Keratinocyte (primary cell): ENCODE results near the gene KIF21B. TPM values are rescaled to one million over a fixed set of nuclear protein-coding genes. Genes with fewer than 3 reads are reported as not detected.
A peak's percentile ranks its signal among the peaks of the same experiment; 100 is the strongest.

Experiments
- DNase-seq: peaks from one replicate; pipeline ENCODE4 v3.0.0-alpha.2; 2011; ENCODE audit warnings: low read depth, missing footprints, low spot score
- FAIRE-seq: peaks from 2 replicates; lab custom pipeline; 2011; peaks lifted over from hg19 to GRCh38; lab: Jason Lieb, UNC
- H2AFZ ChIP-seq: 2 replicates; pipeline ENCODE4 v1.6.0; 2012; ENCODE audit warnings: low read length, control low read depth, inconsistent platforms; ENCODE audit not compliant: control insufficient read depth
- H3K27ac ChIP-seq: 2 replicates; pipeline ENCODE4 v1.5.1; 2011; ENCODE audit warnings: low read length; ENCODE audit not compliant: control insufficient read depth, insufficient read depth
- H3K27me3 ChIP-seq: 3 replicates; pipeline ENCODE4 v1.6.0; 2011; ENCODE audit warnings: low read length; ENCODE audit not compliant: control insufficient read depth, insufficient read depth; ENCODE audit errors: extremely low read depth
- H3K36me3 ChIP-seq, 2 experiments: 2 replicates in 1 of 2; 3 replicates in 1 of 2; pipeline ENCODE4 v1.5.1; 2011; ENCODE audit warnings: low read length in 2 of 2, mild to moderate bottlenecking in 1 of 2; ENCODE audit not compliant: control insufficient read depth in 2 of 2, insufficient read depth in 2 of 2; ENCODE audit errors: extremely low read depth in 1 of 2
- H3K4me1 ChIP-seq: 3 replicates; pipeline ENCODE4 v1.5.1; 2011; ENCODE audit warnings: low read length; ENCODE audit not compliant: control insufficient read depth, insufficient read depth; ENCODE audit errors: extremely low read depth
- H3K4me2 ChIP-seq: 3 replicates; pipeline ENCODE4 v1.6.0; 2011; ENCODE audit warnings: low read depth, low read length; ENCODE audit not compliant: control insufficient read depth, insufficient read depth; ENCODE audit errors: extremely low read depth
- H3K4me3 ChIP-seq, 3 experiments: fragments of 200-600 bp in 1 of 3; sonication (generic) in 1 of 3; 2 replicates in 2 of 3; 3 replicates in 1 of 3; pipeline ENCODE4 v1.5.1; 2011 to 2016; ENCODE audit warnings: low read length in 3 of 3, mild to moderate bottlenecking in 3 of 3, control low read depth in 2 of 3, inconsistent platforms in 1 of 3, low read depth in 1 of 3, mixed read lengths in 1 of 3, mixed run types in 1 of 3, moderate library complexity in 1 of 3; ENCODE audit not compliant: control insufficient read depth in 2 of 3, insufficient read depth in 2 of 3; ENCODE audit errors: extremely low read depth in 1 of 3
- H3K79me2 ChIP-seq: 2 replicates; pipeline ENCODE4 v1.6.0; 2012; ENCODE audit warnings: low read length; ENCODE audit not compliant: control insufficient read depth, insufficient read depth
- H3K9ac ChIP-seq: 3 replicates; pipeline ENCODE4 v1.6.0; 2011; ENCODE audit warnings: low read length; ENCODE audit not compliant: control insufficient read depth, insufficient read depth; ENCODE audit errors: extremely low read depth
- H3K9me1 ChIP-seq: 3 replicates; pipeline ENCODE4 v1.6.0; 2011; ENCODE audit warnings: low read length; ENCODE audit not compliant: control insufficient read depth, insufficient read depth; ENCODE audit errors: extremely low read depth
- H3K9me3 ChIP-seq: 2 replicates; pipeline ENCODE4 v1.5.1; 2012; ENCODE audit warnings: low read depth, low read length; ENCODE audit not compliant: control insufficient read depth
- H4K20me1 ChIP-seq: 3 replicates; pipeline ENCODE4 v1.6.0; 2011; ENCODE audit warnings: low read length; ENCODE audit not compliant: control insufficient read depth, insufficient read depth; ENCODE audit errors: extremely low read depth
- EZH2 ChIP-seq: IDR thresholded peaks from one replicate; pipeline ENCODE4 v1.6.1; 2012; ENCODE audit warnings: inconsistent platforms, mild to moderate bottlenecking, low read length, moderate library complexity
- dilution Hi-C: fragments of 300-500 bp; cut with MboI; formaldehyde crosslinking; loops from one replicate; pipeline ENCODE4 v1.7.0; 2020; ENCODE audit warnings: low sequenced_read_pairs; ENCODE audit not compliant: extremely low pct_ligation_motif_present
- polyA plus RNA-seq, 5 experiments: library from polyadenylated mRNA; depleted of rRNA in 3 of 5; stranded (reverse) in 3 of 5; stranded (forward) in 1 of 5; unstranded in 1 of 5; fragments of >200 nt; gene quantifications; 1 replicate in 1 of 5; 2 replicates in 3 of 5; 3 replicates in 1 of 5; pipeline versions ENCODE4 v1.2.1 to v1.2.3, GENCODE V29; 2011 to 2012; ENCODE audit warnings: missing spikeins in 2 of 5, low read depth in 1 of 5, low replicate concordance in 1 of 5
- TF ChIP-seq, protein P1 (sequence below), 3 experiments: IDR thresholded peaks in 1 of 3; conservative IDR thresholded peaks in 1 of 3; optimal IDR thresholded peaks in 1 of 3; 2 replicates in 2 of 3; 3 replicates in 1 of 3; pipeline versions ENCODE3 to v1.5.1; 2011; ENCODE audit warnings: low read length in 3 of 3, mild to moderate bottlenecking in 3 of 3, moderate library complexity in 2 of 3, control low read depth in 1 of 3, inconsistent platforms in 1 of 3; ENCODE audit not compliant: insufficient read depth in 2 of 3; ENCODE audit errors: extremely low read depth in 1 of 3

The KIF21B gene
- polyA plus RNA-seq, 1 donor (not counting 4 experiments of a cell fraction or from before 2014, with no cell fraction given) = 0.17 TPM

DNA sequence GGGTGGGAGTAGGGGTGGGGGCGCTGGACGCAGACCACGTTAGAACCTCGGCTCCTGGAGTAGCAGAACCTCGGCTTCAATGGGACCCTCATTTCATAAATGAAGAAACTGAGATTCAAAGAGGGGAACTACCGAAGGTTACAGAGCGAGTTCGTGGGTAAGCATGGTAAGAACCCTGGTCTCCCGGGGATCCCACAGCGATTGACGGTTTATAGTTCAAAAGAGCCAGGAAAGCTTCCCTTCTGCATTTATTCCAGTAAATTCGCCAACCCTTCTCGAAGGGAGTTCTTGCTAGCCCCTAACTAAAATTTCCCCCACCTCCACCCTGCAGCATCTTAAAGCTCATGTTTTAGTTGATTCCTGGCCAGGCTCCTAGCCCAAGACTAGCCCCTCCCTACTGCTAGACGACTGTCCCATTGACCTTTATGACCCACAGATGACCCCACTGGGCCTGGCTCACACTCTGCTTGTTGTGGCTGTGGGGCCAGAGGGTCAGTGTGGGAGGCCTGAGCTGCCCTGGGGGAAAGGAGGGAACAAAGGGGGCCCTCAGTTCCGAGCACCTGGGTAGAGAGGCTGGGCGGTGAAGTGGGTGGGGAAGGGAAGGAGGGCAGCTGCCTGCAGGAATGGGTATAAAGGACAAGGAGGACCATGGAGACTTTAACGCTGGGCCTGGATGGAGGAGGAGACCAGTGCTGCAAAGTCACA, 558 bp upstream of the KIF21B start:
- Histone ChIP-seq H4K20me1 (no peaks in the 10 kb centered on the region), H3K27ac (no peak overlapping the region), H3K27me3 (peaks cover 12% of the 10 kb centered on the region), H3K36me3 (no peaks in the 10 kb centered on the region), H3K4me1 (peaks cover 17% of the 10 kb centered on the region), H3K4me3 (no peak overlapping the region), H3K9me1 (no peaks in the 10 kb centered on the region), H3K4me2 (no peak overlapping the region), H2AFZ (no peak overlapping the region), H3K9ac (no peak overlapping the region), H3K9me3 (no peaks in the 10 kb centered on the region), H3K79me2 (no peaks in the 10 kb centered on the region)
- no peak for FAIRE-seq
- dilution Hi-C loops = no loop called here
- no peak for DNase-seq
- TF ChIP-seq, protein P1, sequence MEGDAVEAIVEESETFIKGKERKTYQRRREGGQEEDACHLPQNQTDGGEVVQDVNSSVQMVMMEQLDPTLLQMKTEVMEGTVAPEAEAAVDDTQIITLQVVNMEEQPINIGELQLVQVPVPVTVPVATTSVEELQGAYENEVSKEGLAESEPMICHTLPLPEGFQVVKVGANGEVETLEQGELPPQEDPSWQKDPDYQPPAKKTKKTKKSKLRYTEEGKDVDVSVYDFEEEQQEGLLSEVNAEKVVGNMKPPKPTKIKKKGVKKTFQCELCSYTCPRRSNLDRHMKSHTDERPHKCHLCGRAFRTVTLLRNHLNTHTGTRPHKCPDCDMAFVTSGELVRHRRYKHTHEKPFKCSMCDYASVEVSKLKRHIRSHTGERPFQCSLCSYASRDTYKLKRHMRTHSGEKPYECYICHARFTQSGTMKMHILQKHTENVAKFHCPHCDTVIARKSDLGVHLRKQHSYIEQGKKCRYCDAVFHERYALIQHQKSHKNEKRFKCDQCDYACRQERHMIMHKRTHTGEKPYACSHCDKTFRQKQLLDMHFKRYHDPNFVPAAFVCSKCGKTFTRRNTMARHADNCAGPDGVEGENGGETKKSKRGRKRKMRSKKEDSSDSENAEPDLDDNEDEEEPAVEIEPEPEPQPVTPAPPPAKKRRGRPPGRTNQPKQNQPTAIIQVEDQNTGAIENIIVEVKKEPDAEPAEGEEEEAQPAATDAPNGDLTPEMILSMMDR (optimal IDR thresholded peaks at IDR 0.05 in 1 of 3, IDR thresholded peaks at IDR 0.05 in 1 of 3, conservative IDR thresholded peaks at IDR 0.05 in 1 of 3; ENCODE audit: extremely low read depth in 1 of 3, insufficient read depth in 2 of 3, low read length in 3 of 3) = no peak
- no peak for TF ChIP-seq EZH2

DNA sequence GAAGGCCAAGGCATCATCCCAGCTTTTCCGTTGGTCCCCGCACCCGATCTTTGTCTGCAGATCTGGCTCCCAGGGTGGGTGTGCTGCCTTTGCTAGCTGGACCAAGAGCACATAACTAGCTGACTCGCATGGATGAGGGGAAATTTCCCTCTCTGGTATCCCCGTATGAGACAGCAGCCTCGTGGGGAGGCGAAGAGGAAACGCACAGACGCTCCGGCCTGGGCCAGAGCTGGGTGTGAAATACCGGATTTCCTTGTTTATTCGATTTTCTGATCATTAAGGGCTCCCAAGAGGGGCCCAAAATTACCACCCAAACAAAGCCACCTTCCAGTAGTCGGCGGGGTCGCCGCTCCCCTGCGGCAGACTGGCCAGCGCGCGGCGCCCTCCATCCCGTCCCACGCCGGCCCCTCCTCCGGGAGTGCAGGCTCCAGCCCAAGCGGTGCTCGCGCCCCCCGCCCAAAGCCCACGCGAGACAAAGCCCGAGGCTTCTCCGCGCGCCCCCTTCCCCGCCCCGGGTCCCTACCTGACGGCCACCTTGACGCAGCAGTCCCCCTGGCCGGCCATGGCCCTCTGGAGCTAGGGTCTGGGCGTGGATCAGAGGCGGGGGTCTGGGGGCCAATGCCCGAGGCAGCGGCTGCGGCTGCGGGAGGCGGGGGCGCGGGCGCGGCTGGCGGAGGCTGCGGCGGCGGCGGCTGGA, 546 bp downstream of the KIF21B start:
- no peak overlapping the region for H2AFZ ChIP-seq

More for the DNA sequence above, 546 bp downstream of the KIF21B start:
- no peak overlapping the region for H3K9ac ChIP-seq
- no peaks in the 10 kb centered on the region for H3K9me1 ChIP-seq
- H3K4me3 ChIP-seq = peak overlapping the region; percentile 35 to 64 (median 51)
- DNase-seq = no peak
- no peaks in the 10 kb centered on the region for H4K20me1 ChIP-seq
- FAIRE-seq = no peak
- H3K4me1 ChIP-seq = peaks cover 21% of the 10 kb centered on the region
- H3K27me3 ChIP-seq = peaks cover 12% of the 10 kb centered on the region
- H3K79me2 ChIP-seq = no peaks in the 10 kb centered on the region
- no peaks in the 10 kb centered on the region for H3K36me3 ChIP-seq
- TF ChIP-seq, protein P1 (optimal IDR thresholded peaks at IDR 0.05 in 1 of 3, IDR thresholded peaks at IDR 0.05 in 1 of 3, conservative IDR thresholded peaks at IDR 0.05 in 1 of 3; ENCODE audit: extremely low read depth in 1 of 3, insufficient read depth in 2 of 3, low read length in 3 of 3) = peak in 1 of 3 experiments; percentile 3
- TF ChIP-seq EZH2 = no peak
- no peak overlapping the region for H3K27ac ChIP-seq
- peak overlapping the region; percentile 57 for H3K4me2 ChIP-seq
- H3K9me3 ChIP-seq = no peaks in the 10 kb centered on the region
- dilution Hi-C loops = no loop called here
